ENCODE results near the gene MEI1.

Gene MEI1

DNA sequence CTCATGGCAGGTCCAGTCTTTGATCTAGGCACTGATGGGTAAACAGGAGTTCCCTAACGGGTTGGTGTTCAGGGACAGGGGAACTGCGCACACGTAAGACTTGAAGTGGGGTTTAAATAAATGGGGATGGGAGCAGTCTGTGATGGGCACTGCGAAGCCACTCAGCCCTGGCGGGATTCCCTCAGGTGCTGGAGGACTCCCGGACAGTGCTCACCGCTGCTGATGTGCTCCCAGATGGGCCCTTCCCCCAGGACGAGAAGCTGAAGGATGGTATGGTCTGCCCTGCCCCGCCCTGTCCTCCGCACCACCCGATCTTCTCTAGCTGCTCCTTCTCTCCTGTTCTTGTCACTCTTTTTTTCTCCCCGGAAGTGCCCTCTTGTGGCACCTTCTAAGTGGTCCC, 110.7 kb downstream of the MEI1 start:
- H3K4me3 ChIP-seq (replicated peaks; ENCODE audit: low read depth, low read length): no peak overlapping the region
- TF ChIP-seq, protein P1, sequence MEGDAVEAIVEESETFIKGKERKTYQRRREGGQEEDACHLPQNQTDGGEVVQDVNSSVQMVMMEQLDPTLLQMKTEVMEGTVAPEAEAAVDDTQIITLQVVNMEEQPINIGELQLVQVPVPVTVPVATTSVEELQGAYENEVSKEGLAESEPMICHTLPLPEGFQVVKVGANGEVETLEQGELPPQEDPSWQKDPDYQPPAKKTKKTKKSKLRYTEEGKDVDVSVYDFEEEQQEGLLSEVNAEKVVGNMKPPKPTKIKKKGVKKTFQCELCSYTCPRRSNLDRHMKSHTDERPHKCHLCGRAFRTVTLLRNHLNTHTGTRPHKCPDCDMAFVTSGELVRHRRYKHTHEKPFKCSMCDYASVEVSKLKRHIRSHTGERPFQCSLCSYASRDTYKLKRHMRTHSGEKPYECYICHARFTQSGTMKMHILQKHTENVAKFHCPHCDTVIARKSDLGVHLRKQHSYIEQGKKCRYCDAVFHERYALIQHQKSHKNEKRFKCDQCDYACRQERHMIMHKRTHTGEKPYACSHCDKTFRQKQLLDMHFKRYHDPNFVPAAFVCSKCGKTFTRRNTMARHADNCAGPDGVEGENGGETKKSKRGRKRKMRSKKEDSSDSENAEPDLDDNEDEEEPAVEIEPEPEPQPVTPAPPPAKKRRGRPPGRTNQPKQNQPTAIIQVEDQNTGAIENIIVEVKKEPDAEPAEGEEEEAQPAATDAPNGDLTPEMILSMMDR (IDR thresholded peaks at IDR 0.05; ENCODE audit: low read length, missing control alignments): no peak
- no peak for DNase-seq (ENCODE audit: low read depth)

DNA sequence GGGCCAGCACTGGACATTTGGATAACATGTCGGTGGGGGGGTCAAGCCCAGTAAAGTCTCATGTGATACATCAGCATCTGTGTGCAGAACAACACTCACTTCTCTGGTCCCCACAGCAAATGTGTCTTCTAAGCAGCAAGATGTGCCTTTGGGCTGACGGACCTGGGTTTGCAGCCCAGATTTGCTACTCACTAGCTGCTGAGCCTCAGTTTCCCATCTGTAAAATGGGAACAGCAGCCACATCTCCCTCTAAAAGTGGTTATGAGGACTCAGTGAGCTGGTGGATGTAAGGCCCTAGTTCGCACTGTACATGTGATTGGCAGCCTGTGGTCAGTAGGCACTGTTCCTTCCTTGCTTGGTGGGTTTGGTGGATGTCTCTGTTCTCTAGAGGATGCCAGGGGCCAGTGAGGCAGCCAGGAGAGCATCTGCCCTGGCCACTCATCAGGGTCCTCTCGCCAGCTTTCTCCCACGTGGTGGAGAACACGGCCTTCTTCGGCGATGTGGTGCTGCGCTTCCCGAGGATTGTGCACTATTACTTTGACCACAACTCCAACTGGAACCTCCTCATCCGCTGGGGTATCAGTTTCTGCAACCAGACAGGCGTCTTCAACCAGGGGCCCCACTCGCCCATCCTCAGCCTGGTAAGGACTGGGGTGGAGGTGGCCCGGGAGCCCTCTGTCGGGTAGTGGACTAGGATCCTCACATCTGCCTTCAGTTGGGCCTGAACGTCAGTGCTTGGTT, 113.7 kb downstream of the MEI1 start:
- TF ChIP-seq, protein P1 (IDR thresholded peaks at IDR 0.05; ENCODE audit: low read length, missing control alignments): no peak
- no peak for DNase-seq (ENCODE audit: low read depth)
- no peak overlapping the region for H3K4me3 ChIP-seq (replicated peaks; ENCODE audit: low read depth, low read length)

DNA sequence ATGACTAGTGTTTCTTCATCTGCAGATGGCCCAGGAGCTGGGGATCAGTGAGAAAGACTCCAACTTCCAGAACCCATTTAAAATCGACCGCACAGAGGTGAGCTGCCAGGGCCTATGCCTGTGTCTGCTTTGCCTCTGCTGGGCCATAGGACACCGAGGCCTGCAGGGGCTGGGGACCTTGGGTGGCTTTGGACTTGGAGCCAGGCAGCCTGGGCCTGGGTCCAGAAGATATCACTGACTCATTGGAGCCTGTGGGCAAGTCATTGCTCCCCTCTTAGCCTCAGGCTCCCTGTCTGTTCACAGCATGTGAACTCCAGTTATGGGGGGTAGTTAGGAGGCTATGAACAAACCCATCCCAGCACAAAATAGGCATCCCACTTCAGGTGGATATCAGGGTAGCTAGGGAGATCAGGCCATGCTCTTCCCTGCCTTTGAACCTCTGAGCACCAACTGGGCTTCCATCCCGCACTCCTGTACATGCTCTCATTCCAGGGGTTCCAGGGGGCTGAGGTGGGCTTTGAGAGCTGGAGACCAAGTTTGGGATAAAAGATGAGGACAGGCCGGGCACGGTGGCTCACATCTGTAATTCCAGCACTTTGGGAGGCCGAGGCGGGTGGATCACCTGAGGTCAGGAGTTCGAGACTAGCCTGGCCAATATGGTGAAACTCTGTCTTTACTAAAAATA, 114.6 kb downstream of the MEI1 start:
- DNase-seq (ENCODE audit: low read depth): no peak
- no peak overlapping the region for H3K4me3 ChIP-seq (replicated peaks; ENCODE audit: low read depth, low read length)
- TF ChIP-seq, protein P1 (IDR thresholded peaks at IDR 0.05; ENCODE audit: low read length, missing control alignments): no peak

DNA sequence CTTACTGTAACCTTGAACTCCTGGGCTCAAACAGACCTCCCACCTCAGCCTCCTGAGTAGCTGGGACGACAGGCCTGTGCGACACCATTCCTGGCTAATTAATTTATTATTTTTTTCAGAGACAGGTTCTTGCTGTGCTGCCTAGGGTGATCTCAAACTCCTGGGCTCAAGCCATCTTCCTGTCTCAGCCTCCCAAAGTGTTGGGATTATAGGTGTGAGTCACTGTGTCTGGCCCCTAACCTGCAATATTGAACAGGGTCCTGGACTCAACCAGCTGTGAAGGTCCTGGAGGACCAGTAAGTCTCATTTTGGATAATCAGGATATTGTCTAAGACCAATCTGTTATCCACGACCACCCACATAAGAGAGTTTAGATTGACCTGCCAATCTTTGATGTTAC, 116.4 kb downstream of the MEI1 start:
- TF ChIP-seq, protein P1 (IDR thresholded peaks at IDR 0.05; ENCODE audit: low read length, missing control alignments): no peak
- H3K4me3 ChIP-seq (replicated peaks; ENCODE audit: low read depth, low read length): no peak overlapping the region
- no peak for DNase-seq (ENCODE audit: low read depth)

DNA sequence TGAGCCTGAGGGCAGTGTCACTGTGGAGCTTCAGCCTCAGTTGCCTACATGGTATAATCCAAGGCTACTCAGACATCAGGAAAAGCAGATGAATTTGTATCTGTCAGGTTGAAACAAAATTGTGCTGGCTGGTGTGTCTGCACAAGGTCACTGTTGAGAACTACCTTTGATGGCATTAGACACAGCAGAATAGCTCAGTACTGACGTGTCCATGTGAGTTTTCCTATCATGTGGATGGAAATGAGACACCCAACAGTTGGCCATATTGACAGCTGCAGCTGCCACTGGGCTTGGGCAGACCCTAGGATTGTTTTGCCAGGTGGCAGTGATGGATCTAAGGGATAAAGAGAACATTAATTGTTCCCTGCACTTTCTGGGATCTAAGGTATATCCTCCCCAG, 116.9 kb downstream of the MEI1 start:
- TF ChIP-seq, protein P1 (IDR thresholded peaks at IDR 0.05; ENCODE audit: low read length, missing control alignments): no peak
- no peak overlapping the region for H3K4me3 ChIP-seq (replicated peaks; ENCODE audit: low read depth, low read length)
- no peak for DNase-seq (ENCODE audit: low read depth)

DNA sequence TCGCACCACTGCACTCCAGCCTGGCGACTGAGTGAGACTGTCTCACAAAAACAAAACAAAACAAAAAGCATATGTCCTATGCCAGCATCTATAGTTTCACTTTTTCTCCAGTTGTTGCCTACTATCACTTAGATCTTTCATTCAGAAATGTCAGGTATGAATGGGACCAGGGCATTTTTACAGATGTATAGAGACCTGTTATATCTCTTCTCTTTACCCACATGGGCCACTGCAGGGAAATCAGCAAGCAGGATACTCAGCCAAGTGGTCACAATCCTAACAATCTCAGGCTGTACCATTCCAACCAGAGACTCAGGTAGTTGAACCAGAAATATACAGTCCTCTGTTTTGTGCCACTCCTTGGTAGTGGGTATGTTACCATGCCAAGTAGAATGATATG, 117.6 kb downstream of the MEI1 start:
- TF ChIP-seq, protein P1 (IDR thresholded peaks at IDR 0.05; ENCODE audit: low read length, missing control alignments): no peak
- H3K4me3 ChIP-seq (replicated peaks; ENCODE audit: low read depth, low read length): no peak overlapping the region
- no peak for DNase-seq (ENCODE audit: low read depth)

Measured in fibroblast of pulmonary artery (primary cell).